Activated naive CD4-positive, alpha-beta T cell treated with anti-CD3 and anti-CD28 coated beads for 36 hours (primary cell): ENCODE results near the gene DPH1. TPM values are rescaled to one million over a fixed set of nuclear protein-coding genes. Genes with fewer than 3 reads are reported as not detected.
"Not testable (repeated sequence)": the region's sequence is repeated elsewhere in the genome, so short reads cannot be mapped to it uniquely, and the experiment has no call there.

Source experiments
- CTCF ChIA-PET: fragments of 350-600 bp; sonication (Branson Sonifier 250); formaldehyde crosslinking; loops from one replicate; lab custom pipeline; 2021; ENCODE audit warnings: antibody characterized with exemption; lab: Charles Lee
- DNase-seq: peaks from one replicate; pipeline ENCODE4 v3.0.0-alpha.2; 2020
- H3K27ac Mint-ChIP-seq: one replicate; pipeline ENCODE4 v1.8.0; 2021; ENCODE audit warnings: mild to moderate bottlenecking, mixed read lengths
- H3K27me3 Mint-ChIP-seq: one replicate; pipeline ENCODE4 v1.8.0; 2021; ENCODE audit warnings: low read depth, mixed read lengths
- H3K36me3 Mint-ChIP-seq: one replicate; pipeline ENCODE4 v1.8.0; 2021; ENCODE audit warnings: low read depth, mixed read lengths
- H3K4me1 Mint-ChIP-seq: one replicate; pipeline ENCODE4 v1.8.0; 2021; ENCODE audit warnings: low read depth, mixed read lengths
- H3K4me3 Mint-ChIP-seq: one replicate; pipeline ENCODE4 v1.8.0; 2021; ENCODE audit warnings: mild to moderate bottlenecking, moderate library complexity, mixed read lengths
- H3K9me3 Mint-ChIP-seq: one replicate; pipeline ENCODE4 v1.8.0; 2021; ENCODE audit warnings: mixed read lengths
- intact Hi-C: fragments of 100-400 bp; cut with micrococcal nuclease; formaldehyde crosslinking; loops from one replicate; pipeline ENCODE4 v1.15.1; 2023
- total RNA-seq, 2 experiments: library from RNA; stranded (reverse); gene quantifications; one replicate each; pipeline ENCODE4 v1.2.3, GENCODE V29; 2021

The DPH1 gene
- total RNA-seq, 2 experiments from 2014 or later: 31.1 to 34.1 TPM

DNA sequence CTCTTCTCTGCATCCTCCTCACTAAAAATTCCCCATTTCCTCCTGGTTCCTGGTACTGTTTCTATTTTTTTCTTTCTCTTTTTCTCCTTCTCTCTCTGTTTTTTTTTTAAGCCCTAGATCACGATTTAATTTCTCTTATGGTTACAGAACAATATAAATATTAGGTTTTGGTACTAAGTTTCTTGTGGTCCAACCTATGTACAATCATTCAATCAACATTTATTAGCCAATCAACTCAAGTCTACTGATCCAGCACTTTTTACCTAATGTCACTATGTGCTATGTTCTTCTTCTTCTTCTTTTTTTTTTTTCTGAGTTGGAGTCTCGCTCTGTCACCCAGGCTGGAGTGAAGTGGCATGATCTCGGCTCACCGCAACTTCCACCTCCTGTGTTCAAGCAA lies 17.5 kb upstream of the DPH1 start:
- intact Hi-C loops: no loop called here
- no peak for DNase-seq
- H3K27ac Mint-ChIP-seq: no peak overlapping the region

DNA sequence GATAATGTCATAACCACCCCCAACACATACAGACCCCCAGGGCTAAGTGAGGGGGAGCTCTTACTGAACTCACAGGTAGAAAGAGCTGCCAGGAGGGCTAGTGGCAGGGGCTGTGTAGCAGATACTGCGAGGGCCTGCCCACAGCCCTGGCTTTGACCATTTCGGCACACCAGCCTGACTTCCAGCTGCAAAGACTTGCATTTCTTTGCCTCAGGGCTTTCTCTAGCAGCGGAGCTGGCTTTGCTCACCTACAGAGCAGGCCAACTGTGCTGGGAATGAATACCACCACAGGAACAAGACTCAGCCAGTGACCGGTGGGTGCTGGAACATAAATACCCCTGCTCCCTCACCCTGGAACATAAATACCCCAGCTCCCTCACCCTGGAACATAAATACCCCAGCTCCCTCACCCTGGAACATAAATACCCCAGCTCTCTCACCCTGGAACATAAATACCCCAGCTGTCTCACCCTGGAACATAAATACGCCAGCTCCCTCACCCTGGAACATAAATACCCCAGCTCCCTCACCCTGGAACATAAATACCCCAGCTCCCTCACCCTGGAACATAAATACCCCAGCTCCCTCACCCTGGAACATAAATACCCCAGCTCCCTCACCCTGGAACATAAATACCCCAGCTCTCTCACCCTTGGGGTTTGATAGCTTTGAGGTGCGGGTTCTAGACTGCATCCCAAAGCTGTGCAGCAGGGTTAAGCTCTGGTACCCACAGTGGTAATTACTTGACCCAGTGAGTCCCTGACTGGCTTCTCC lies 16.5 kb upstream of the DPH1 start:
- H3K27ac Mint-ChIP-seq, intact Hi-C loops, H3K9me3 Mint-ChIP-seq, H3K4me3 Mint-ChIP-seq, DNase-seq, CTCF ChIA-PET, H3K27me3 Mint-ChIP-seq, H3K36me3 Mint-ChIP-seq, H3K4me1 Mint-ChIP-seq: not testable (repeated sequence)

More for the DNA sequence above, 17.5 kb upstream of the DPH1 start:
- Mint-ChIP-seq H3K27me3 (peaks cover 7% of the 10 kb centered on the region), H3K4me1 (no peaks in the 10 kb centered on the region), H3K4me3 (no peak overlapping the region), H3K36me3 (no peaks in the 10 kb centered on the region), H3K9me3 (no peaks in the 10 kb centered on the region)
- CTCF ChIA-PET: no interaction called here

DNA sequence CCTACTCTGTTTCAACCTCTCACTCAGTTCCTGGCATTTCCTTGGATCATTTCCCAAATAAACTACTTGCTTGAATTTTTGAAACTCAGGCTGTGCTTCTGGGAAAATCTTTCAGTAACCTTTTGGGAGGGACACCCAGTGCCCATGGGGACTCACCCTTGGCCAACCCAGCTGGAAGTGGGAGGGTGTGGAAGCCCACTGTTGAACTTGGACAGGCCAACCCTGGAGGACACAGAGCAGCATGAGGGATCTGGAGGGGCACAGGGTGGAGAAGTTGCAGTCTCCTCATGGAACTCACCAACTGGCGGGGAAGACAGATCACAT lies 16.0 kb upstream of the DPH1 start:
- Mint-ChIP-seq H3K27me3 (peaks cover 7% of the 10 kb centered on the region), H3K4me3 (no peak overlapping the region), H3K36me3 (no peaks in the 10 kb centered on the region)

DNA sequence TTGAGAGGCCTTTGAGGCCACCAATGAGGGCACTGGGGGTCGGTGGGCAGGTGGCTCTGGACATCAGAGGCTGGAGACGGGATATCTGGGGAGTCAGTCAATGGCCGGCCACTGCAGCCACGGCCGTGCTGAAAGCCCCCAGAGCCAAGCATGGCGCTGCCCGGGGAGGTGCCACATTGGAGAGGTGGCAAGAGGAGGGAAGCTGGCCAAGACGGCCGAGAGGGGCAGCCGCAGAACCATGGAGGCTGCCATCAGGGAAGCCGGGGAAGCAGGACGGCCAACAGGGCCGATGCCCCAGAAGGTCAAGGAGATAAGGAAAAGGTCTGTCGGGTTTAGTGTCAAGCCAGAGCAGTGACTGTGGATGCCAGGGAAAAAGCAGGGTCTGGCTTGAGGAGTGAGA lies 14.6 kb upstream of the DPH1 start:
- CTCF ChIA-PET: no interaction called here
- no peaks in the 10 kb centered on the region for H3K36me3 Mint-ChIP-seq
- H3K27me3 Mint-ChIP-seq: peaks cover 7% of the 10 kb centered on the region
- no peak overlapping the region for H3K27ac Mint-ChIP-seq
- DNase-seq: no peak
- H3K4me1 Mint-ChIP-seq: no peaks in the 10 kb centered on the region
- no peak overlapping the region for H3K4me3 Mint-ChIP-seq
- H3K9me3 Mint-ChIP-seq: no peaks in the 10 kb centered on the region
- intact Hi-C loops: no loop called here

More for the DNA sequence above, 16.0 kb upstream of the DPH1 start:
- intact Hi-C loops: no loop called here
- no peak for DNase-seq
- H3K27ac Mint-ChIP-seq: no peak overlapping the region
- CTCF ChIA-PET: no interaction called here
- no peaks in the 10 kb centered on the region for H3K4me1 Mint-ChIP-seq
- no peaks in the 10 kb centered on the region for H3K9me3 Mint-ChIP-seq

DNA sequence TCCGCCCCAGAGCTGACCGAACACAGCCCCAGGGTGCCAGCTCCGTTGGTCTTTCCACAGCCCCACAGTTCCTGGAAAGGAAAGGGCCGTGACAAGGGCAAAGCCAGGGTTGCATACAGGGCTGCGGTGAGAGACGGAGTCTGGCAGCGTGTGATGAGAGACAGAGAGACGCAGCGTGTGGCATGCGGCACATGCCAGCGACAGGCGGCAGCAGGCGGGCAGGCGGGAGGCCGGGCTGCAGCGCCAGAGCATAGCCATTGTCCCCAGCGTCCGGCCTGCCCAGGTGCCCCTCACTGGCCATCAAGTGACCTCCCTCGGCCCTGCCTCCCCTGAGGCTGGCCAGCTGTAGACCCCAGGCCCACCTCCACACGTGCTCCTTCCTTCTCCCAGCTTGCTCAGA lies 13.5 kb upstream of the DPH1 start:
- CTCF ChIA-PET: no interaction called here
- H3K27me3 Mint-ChIP-seq: peaks cover 7% of the 10 kb centered on the region
- H3K4me1 Mint-ChIP-seq: no peaks in the 10 kb centered on the region
- DNase-seq: no peak
- H3K36me3 Mint-ChIP-seq: no peaks in the 10 kb centered on the region
- intact Hi-C loops: no loop called here
- H3K27ac Mint-ChIP-seq: no peak overlapping the region
- H3K4me3 Mint-ChIP-seq: no peak overlapping the region
- no peaks in the 10 kb centered on the region for H3K9me3 Mint-ChIP-seq

DNA sequence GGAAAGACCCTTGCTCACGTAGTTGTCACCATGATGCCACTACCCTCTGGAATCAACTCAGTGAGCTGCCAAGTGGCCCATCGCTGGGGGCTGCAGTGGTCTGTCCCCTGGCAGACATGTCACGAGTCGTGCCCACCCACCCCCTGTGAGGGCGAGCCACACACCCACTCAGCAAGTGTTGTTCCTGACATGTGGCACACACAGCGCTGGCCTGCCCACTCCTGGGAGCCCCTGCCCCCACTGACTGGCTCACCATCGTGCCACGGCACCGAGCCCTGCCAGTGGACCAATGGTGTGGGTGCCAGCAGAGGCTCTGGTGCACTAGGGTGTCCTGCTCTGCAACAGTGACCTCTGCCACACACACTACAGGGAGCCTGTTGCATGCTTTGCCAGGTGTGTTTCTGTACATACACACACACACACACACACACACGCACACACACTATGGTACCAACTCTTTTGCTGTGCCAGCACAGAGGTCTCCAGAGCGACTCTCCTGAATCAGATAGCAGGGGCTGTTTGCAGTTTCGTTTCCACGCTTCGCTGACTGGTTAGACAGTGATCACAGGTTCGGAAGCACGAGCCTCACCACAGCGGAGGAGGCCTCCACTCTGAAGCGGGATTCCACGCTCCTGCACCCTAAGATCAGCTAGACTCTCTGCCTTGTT lies 12.5 kb upstream of the DPH1 start:
- H3K36me3 Mint-ChIP-seq: no peaks in the 10 kb centered on the region
- peaks cover 6% of the 10 kb centered on the region for H3K27me3 Mint-ChIP-seq
- no peak overlapping the region for H3K27ac Mint-ChIP-seq
- no peaks in the 10 kb centered on the region for H3K4me1 Mint-ChIP-seq
- no peaks in the 10 kb centered on the region for H3K9me3 Mint-ChIP-seq
- CTCF ChIA-PET: no interaction called here
- H3K4me3 Mint-ChIP-seq: no peak overlapping the region
- intact Hi-C loops: no loop called here
- DNase-seq: no peak

DNA sequence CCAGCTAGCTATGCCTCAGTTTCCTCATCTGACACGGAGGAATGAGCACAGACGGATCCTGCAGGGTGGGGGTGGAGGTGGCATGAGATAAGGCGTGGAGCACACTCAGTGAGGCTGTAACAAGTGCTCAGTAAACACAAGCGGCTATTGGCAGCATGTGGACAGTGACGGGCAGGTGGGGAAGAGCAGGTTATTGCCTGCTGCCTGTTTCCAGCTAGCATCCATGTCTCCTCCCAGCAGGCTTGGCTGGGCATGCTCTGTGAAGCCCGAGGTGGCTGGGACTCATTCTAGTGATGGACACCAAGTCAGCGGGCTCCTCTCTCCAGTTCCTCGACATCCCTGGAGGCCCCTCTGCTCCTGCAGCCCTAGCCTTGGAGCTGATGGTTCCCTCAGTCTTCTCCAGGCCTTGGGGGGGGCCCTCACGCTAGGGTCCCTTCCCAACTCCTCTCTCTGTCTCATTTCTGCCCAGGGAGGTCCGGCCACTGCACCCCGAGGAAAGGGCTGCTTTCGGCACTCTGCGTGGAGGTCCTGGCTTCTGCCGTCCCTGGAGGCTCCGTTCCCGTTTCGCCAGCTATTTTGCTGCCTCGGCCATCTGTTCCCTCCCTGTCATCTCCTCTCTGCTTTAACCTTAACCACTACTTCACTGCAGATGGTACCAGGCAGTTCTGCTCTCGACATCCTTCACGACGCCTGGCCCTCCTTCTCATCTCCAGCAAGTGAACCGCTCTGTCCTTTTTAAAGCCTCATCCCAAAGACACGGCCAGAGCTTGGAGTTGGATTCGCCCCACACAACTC lies 11.0 kb upstream of the DPH1 start:
- intact Hi-C loops: no loop called here
- no peaks in the 10 kb centered on the region for H3K9me3 Mint-ChIP-seq
- DNase-seq: no peak
- peaks cover 5% of the 10 kb centered on the region for H3K4me1 Mint-ChIP-seq
- no peak overlapping the region for H3K27ac Mint-ChIP-seq
- H3K36me3 Mint-ChIP-seq: no peaks in the 10 kb centered on the region
- no peak overlapping the region for H3K4me3 Mint-ChIP-seq
- CTCF ChIA-PET: interaction anchor here (0.7 kb wide), 1 partner anchor 9 kb away, joined by 3 read pairs; no protein-coding TSS in a partner anchor
- peaks cover 9% of the 10 kb centered on the region for H3K27me3 Mint-ChIP-seq

DNA sequence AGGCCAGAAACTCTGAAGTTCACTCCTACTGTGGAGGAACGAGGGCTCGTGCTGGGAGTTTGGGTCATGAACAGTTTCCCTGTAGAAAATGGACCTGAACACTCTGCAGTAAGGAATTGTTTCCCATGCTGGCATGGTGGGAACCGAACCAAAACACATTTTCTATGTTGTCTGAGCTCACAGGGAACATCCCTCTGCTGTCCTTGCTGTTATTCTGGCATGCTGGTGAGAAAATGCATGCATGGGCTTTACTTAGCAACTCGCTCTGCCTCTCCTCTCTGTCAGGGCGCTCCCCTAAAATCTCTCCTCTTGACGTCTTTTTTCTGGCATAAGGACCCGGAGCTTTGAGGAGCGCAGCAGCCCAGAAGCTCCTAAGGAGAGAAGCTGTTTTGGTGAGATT lies 10.2 kb upstream of the DPH1 start:
- Mint-ChIP-seq H3K9me3 (no peaks in the 10 kb centered on the region), H3K4me3 (no peak overlapping the region), H3K27ac (no peak overlapping the region), H3K36me3 (no peaks in the 10 kb centered on the region), H3K27me3 (peaks cover 8% of the 10 kb centered on the region), H3K4me1 (peaks cover 5% of the 10 kb centered on the region)
- DNase-seq: no peak
- CTCF ChIA-PET: interaction anchor here (0.6 kb wide), 1 partner anchor 355 kb away, joined by 3 read pairs; no protein-coding TSS in a partner anchor
- intact Hi-C loops: no loop called here

DNA sequence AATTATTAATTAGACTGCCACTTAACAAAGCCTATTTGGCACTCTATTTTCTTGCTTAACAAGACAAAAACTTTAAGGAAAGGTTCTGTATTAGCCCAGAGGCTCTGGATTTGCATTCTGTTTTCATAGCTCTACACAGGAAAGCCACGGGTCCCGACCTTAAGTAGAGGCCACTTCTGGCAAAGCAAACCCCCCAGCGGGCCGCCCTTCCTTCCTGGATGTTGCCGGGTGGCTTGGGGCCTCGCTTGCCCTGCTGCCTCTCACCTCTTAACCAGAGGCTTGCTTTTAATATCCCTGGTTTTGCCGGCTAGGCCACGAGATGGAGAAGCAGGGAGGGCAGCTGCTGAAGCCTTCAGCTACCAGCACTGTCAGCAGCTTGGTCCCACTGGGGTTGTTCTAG lies 9.2 kb upstream of the DPH1 start:
- Mint-ChIP-seq H3K27ac (no peak overlapping the region), H3K36me3 (no peaks in the 10 kb centered on the region), H3K4me3 (no peak overlapping the region), H3K27me3 (peaks cover 10% of the 10 kb centered on the region), H3K9me3 (no peaks in the 10 kb centered on the region), H3K4me1 (peaks cover 6% of the 10 kb centered on the region)
- CTCF ChIA-PET: no interaction called here
- intact Hi-C loops: no loop called here
- DNase-seq: no peak

DNA sequence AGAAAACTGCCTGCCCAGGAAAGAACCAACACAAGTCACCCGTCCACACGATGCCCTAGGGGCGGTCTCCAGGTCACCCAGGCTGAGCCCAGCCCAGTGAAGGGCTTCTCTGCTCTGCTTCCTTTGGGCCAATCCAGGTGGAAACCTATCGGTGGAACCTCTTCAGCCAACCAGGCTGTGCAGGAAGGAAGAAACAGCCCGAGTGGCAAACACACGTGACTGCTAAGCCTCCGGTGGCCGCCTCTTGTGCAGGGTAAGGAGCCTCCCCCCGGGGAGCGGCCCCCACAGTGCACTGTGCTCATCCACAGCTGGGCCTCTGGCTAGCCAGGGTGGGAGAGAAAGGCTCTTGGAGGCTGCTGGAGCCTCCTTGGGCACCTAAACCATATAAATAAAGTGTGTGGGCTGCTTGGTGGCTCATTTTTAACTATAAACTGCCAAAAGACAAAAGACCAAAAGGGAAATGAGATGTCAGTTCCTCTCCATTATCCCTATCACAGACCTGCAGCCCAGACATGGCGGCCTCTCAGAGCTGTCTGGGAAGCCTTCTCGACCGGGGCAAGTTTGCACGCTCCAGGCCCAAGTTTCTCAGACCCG lies 7.2 kb upstream of the DPH1 start:
- CTCF ChIA-PET: interaction anchor here (0.9 kb wide), 1 partner anchor 302 kb away, joined by 3 read pairs; no protein-coding TSS in a partner anchor
- Mint-ChIP-seq H3K27me3 (peaks cover 23% of the 10 kb centered on the region), H3K4me3 (no peak overlapping the region), H3K27ac (no peak overlapping the region), H3K4me1 (peaks cover 11% of the 10 kb centered on the region), H3K36me3 (no peaks in the 10 kb centered on the region), H3K9me3 (no peaks in the 10 kb centered on the region)
- intact Hi-C loops: no loop called here
- no peak for DNase-seq

DNA sequence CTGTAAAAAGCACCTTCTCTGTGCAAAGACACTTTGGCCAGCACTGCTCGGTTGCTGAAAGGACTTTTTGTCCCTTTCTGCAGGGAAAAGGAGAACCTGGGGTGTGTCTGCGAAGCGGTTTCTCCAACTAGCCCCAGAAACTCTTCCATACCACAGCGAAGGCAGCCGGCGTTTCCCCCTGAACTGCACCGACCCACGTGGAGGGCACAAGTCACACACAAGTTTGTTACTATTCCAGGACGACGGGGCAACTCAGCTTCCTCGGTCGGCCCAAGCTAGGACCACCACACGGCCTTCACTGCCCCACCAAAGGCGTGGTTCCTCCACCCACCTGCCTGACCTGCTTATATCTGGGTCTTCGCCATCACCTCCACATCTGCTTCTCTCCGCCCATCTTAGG lies 6.7 kb upstream of the DPH1 start:
- H3K36me3 Mint-ChIP-seq: no peaks in the 10 kb centered on the region
- no peak overlapping the region for H3K27ac Mint-ChIP-seq
- no peaks in the 10 kb centered on the region for H3K9me3 Mint-ChIP-seq
- DNase-seq: no peak
- CTCF ChIA-PET: no interaction called here
- peaks cover 28% of the 10 kb centered on the region for H3K27me3 Mint-ChIP-seq
- H3K4me1 Mint-ChIP-seq: peaks cover 11% of the 10 kb centered on the region
- intact Hi-C loops: no loop called here
- H3K4me3 Mint-ChIP-seq: peak overlapping the region; percentile 42
